Femur (tissue), 1 donor: Measurements from ENCODE around the gene CCR5AS.
A peak's percentile ranks its signal among the peaks of the same experiment; 100 is the strongest.
"Not testable (repeated sequence)": the region's sequence is repeated elsewhere in the genome, so short reads cannot be mapped to it uniquely, and the experiment has no call there.

Experiments used
- DNase-seq: peaks from one replicate; pipeline ENCODE4 v3.0.0-alpha.2; 2017

Gene CCR5AS

GRCh38 chr3:46401579-46401978 is 5.3 kb downstream of the CCR5AS start:
- no peak for DNase-seq

GRCh38 chr3:46400846-46401245 is 6.0 kb downstream of the CCR5AS start:
- DNase-seq = no peak

GRCh38 chr3:46400000-46400734 is 6.7 kb downstream of the CCR5AS start:
- no peak for DNase-seq

- DNase-seq = no peak
These were observed 7.3 kb downstream of the CCR5AS start for GRCh38 chr3:46399557-46399956.

GRCh38 chr3:46399098-46399497 is 7.8 kb downstream of the CCR5AS start:
- DNase-seq = no peak

- no peak for DNase-seq
These were observed 8.5 kb downstream of the CCR5AS start for GRCh38 chr3:46398186-46398955.

- no peak for DNase-seq
These were observed 9.8 kb downstream of the CCR5AS start for GRCh38 chr3:46397111-46397510.

- DNase-seq = no peak
These were observed 10.9 kb downstream of the CCR5AS start for GRCh38 chr3:46395766-46396530.

- DNase-seq = no peak
These were observed 11.6 kb downstream of the CCR5AS start for GRCh38 chr3:46395210-46395661.

GRCh38 chr3:46393554-46394434 is 13.1 kb downstream of the CCR5AS start:
- no peak for DNase-seq

GRCh38 chr3:46393011-46393410 is 13.9 kb downstream of the CCR5AS start:
- DNase-seq = no peak

- not testable (repeated sequence) for DNase-seq
These were observed 15.3 kb downstream of the CCR5AS start for GRCh38 chr3:46391526-46391925.

GRCh38 chr3:46389306-46389705 is 17.6 kb downstream of the CCR5AS start:
- DNase-seq = no peak

GRCh38 chr3:46388847-46389246 is 18.0 kb downstream of the CCR5AS start:
- not testable (repeated sequence) for DNase-seq

GRCh38 chr3:46386205-46386604 is 20.7 kb downstream of the CCR5AS start:
- DNase-seq = no peak

- no peak for DNase-seq
These were observed 22.9 kb downstream of the CCR5AS start for GRCh38 chr3:46383951-46384330.

- DNase-seq = no peak
These were observed 23.5 kb downstream of the CCR5AS start for GRCh38 chr3:46383211-46383950.

GRCh38 chr3:46381625-46382024 is 25.2 kb downstream of the CCR5AS start:
- DNase-seq = no peak

- DNase-seq = no peak
These were observed 26.2 kb downstream of the CCR5AS start for GRCh38 chr3:46380471-46381221.

GRCh38 chr3:46378426-46378942 is 28.4 kb downstream of the CCR5AS start:
- peak; percentile 71 for DNase-seq

- DNase-seq = no peak
These were observed 31.1 kb downstream of the CCR5AS start for GRCh38 chr3:46375814-46376213.
